HepG2 (cell line): Measurements from ENCODE around the gene MATN1. TPM values are rescaled to one million over a fixed set of nuclear protein-coding genes. Genes with fewer than 3 reads are reported as not detected.
A peak's percentile ranks its signal among the peaks of the same experiment; 100 is the strongest.

ENCODE experiments used
- ATAC-seq: fragments of 200-7000 bp; cut with Tn5 transposase; 3 replicates; pipeline ENCODE4 v1.9.1; 2020; ENCODE audit warnings: mild to moderate bottlenecking, moderate library complexity
- BruUV-seq: library from RNA; stranded (reverse); fragments of 400-500 nt; replicated peaks from 2 replicates; lab custom pipeline; 2021; lab: Mats Ljungman, UMichigan
- CTCF ChIA-PET: fragments of 300-600 bp; formaldehyde crosslinking; extraction: SDS; loops from one replicate; lab custom pipeline; 2021; ENCODE audit warnings: low total read pairs, inconsistent platforms, low intra/inter-chr PET ratio; lab: Yijun Ruan, JAX
- POLR2A ChIA-PET: fragments of 350-600 bp; sonication (Branson Sonifier 250); formaldehyde crosslinking; loops from one replicate; lab custom pipeline; 2020; ENCODE audit warnings: antibody characterized with exemption, inconsistent platforms; lab: Yijun Ruan, JAX
- DNase-seq: peaks from one replicate; pipeline ENCODE4 v3.0.0-alpha.2; 2015; ENCODE audit warnings: low spot score
- FAIRE-seq: peaks from 3 replicates; lab custom pipeline; 2011; peaks lifted over from hg19 to GRCh38; lab: Jason Lieb, UNC
- H2AFZ ChIP-seq: one replicate; pipeline ENCODE4 v1.6.1; 2011; ENCODE audit warnings: low read length, inconsistent platforms
- H3K27ac ChIP-seq: fragments of 300-600 bp; 3 replicates; pipeline ENCODE4 v1.8.0; 2011; ENCODE audit warnings: mixed run types, mild to moderate bottlenecking, mixed read lengths, low read length, inconsistent platforms; ENCODE audit not compliant: insufficient read depth; ENCODE audit errors: extremely low read length
- H3K27me3 ChIP-seq, 2 experiments: fragments of 200-600 bp in 1 of 2; 2 replicates in 1 of 2; 3 replicates in 1 of 2; pipeline versions ENCODE4 v1.6.0 to v1.8.0; 2011; ENCODE audit warnings: low read length in 2 of 2, mild to moderate bottlenecking in 2 of 2, moderate library complexity in 2 of 2, inconsistent platforms in 1 of 2; ENCODE audit not compliant: insufficient read depth in 2 of 2, control insufficient read depth in 1 of 2
- H3K36me3 ChIP-seq, 2 experiments: fragments of 200-600 bp in 1 of 2; replicated peaks in 1 of 2; 2 replicates in 1 of 2; 3 replicates in 1 of 2; pipeline versions ENCODE4 v1.5.1 to v1.8.0; 2011; ENCODE audit warnings: low read length in 2 of 2, inconsistent platforms in 1 of 2; ENCODE audit not compliant: insufficient read depth in 2 of 2, control insufficient read depth in 1 of 2
- H3K4me1 ChIP-seq: 2 replicates; pipeline ENCODE4 v1.5.1; 2012; ENCODE audit warnings: low read length, inconsistent platforms; ENCODE audit not compliant: insufficient read depth
- H3K4me2 ChIP-seq: 2 replicates; pipeline ENCODE4 v1.6.0; 2011; ENCODE audit warnings: low read depth, low read length, inconsistent platforms
- H3K4me3 ChIP-seq, 3 experiments: fragments of 200-600 bp in 1 of 3; sonication (generic), shearing (Covaris generic) in 1 of 3; replicated peaks in 1 of 3; 2 replicates each; pipeline ENCODE4 v1.5.1; 2011 to 2016; ENCODE audit warnings: low read length in 3 of 3, inconsistent platforms in 2 of 3, low read depth in 2 of 3, mild to moderate bottlenecking in 2 of 3, control low read depth in 1 of 3, mixed read lengths in 1 of 3; ENCODE audit not compliant: insufficient read depth in 1 of 3
- H3K79me2 ChIP-seq: one replicate; pipeline ENCODE4 v1.6.1; 2011; ENCODE audit warnings: low read length, inconsistent platforms; ENCODE audit not compliant: insufficient read depth
- H3K9ac ChIP-seq: 2 replicates; pipeline ENCODE4 v1.6.0; 2011; ENCODE audit warnings: mild to moderate bottlenecking, low read depth, low read length, inconsistent platforms; ENCODE audit not compliant: insufficient read depth
- H3K9me3 ChIP-seq: 2 replicates; pipeline ENCODE4 v1.5.1; 2012; ENCODE audit warnings: mild to moderate bottlenecking, low read length
- H4K20me1 ChIP-seq: 2 replicates; pipeline ENCODE4 v1.6.0; 2011; ENCODE audit warnings: inconsistent platforms, mild to moderate bottlenecking, low read length, moderate library complexity; ENCODE audit not compliant: insufficient read depth
- CREB1 ChIP-seq, 2 experiments: fragments of 450-650 bp in 1 of 2; IDR thresholded peaks; 2 replicates each; pipeline ENCODE4 v1.6.1; 2016 to 2017; ENCODE audit warnings: control low read depth in 1 of 2, mild to moderate bottlenecking in 1 of 2, missing compliant biosample characterization in 1 of 2, missing genetic modification characterization in 1 of 2
- HOXA5 ChIP-seq: sonication (generic); formaldehyde crosslinking; IDR thresholded peaks from 2 replicates; pipeline ENCODE4 v1.4.0; 2020; ENCODE audit warnings: missing genetic modification reagents
- ZKSCAN8 ChIP-seq: IDR thresholded peaks from 2 replicates; pipeline ENCODE4 v1.6.1; 2016; ENCODE audit warnings: borderline replicate concordance, missing genetic modification reagents, missing compliant biosample characterization
- WGBS: methylation state at CpG from one replicate; pipeline ENCODE4 v1.1.6; 2017; ENCODE audit warnings: low lambda C conversion rate; 5-methylcytosine and 5-hydroxymethylcytosine counted together
- in situ Hi-C: cut with HindIII; loops from 2 replicates; pipeline ENCODE4 v1.10.0; 2017; ENCODE audit warnings: low pct_unique_long_range_greater_than_20kb; ENCODE audit not compliant: extremely low pct_ligation_motif_present
- intact Hi-C: fragments of 100-400 bp; cut with micrococcal nuclease; formaldehyde crosslinking; loops from one replicate; pipeline ENCODE4 v1.10.0; 2022; ENCODE audit not compliant: unreplicated experiment
- polyA plus RNA-seq, 8 experiments: library from polyadenylated mRNA; depleted of rRNA in 3 of 8; stranded (reverse) in 7 of 8; unstranded in 1 of 8; fragments of >200 nt; fragmentation: Illumina TruSeq in 4 of 8; extraction: Trizol in 4 of 8; gene quantifications; 2 replicates each; pipeline versions ENCODE4 v1.2.1 to v1.2.3, GENCODE V29; 2011 to 2016; ENCODE audit warnings: low read depth in 4 of 8, missing spikeins in 1 of 8, mixed read lengths in 1 of 8; ENCODE audit not compliant: insufficient read depth in 1 of 8
- total RNA-seq, 5 experiments: library from RNA; depleted of rRNA; stranded (reverse); fragments of >200 nt; fragmentation: Illumina TruSeq; extraction: Trizol; gene quantifications; 2 replicates each; pipeline ENCODE4 v1.2.3, GENCODE V29; 2016; ENCODE audit warnings: low read depth in 1 of 5
- TF ChIP-seq, protein P1 (sequence below): sonication (generic); formaldehyde crosslinking; IDR thresholded peaks from 2 replicates; pipeline ENCODE4 v1.5.1; 2020; ENCODE audit warnings: mild to moderate bottlenecking, missing genetic modification reagents, moderate library complexity

MATN1 gene
- total and polyA plus RNA-seq, 2 of the 13 experiments (the other 11 are each of a cell fraction or from before 2014, with no cell fraction given) = 0.04 to 0.05 TPM

DNA sequence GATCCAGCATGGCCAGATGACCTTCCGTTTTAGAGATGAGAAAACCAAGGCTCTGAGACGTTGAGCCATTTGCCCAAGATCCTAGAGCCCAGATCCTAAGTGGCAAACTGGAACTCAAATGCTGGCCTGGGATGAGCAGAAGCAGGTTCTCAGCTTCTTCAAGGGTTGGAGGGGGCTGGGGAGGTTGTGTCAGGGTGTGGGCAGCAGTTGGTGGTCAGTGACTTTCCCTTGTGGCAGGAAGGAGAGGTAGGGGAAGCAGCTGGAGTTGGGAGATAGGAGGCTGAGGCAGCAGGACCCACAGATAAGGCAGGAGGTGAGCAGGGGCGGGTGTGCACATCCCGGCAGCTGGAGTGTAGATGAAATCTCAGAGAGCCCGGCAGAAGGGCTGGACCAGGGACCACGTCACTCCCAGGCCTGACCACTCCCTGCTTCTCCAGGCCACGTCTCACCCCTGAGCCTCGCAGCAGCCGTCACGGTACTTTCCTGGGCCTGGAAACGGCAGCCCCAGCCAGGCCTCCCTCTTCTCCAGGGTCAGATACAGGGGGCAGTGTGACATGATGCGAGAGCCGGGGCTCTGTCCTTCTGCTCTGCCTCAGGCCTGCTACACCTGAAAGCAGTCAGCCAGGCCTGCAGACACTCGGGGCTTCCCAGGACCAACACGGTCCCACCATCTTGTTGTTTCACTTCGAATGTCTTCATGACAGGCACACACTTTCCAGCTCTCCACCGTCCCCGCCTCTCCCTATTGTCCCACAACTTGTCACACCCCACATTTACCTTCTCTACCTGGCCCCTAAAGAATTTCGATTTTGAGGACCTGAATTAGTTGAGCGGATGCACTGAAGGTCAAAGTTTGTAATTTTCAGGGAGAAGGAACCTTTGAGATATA lies 45.7 kb upstream of the MATN1 start:
- no TSS peak for BruUV-seq

More for the DNA sequence above, 45.7 kb upstream of the MATN1 start:
- H3K9me3 ChIP-seq = no peaks in the 10 kb centered on the region
- TF ChIP-seq CREB1 (IDR thresholded peaks at IDR 0.05) = peak; percentile 14; the same call in 1 of the 2 replicates
- no peak for TF ChIP-seq CREB1 (CRISPR knock-in tag; IDR thresholded peaks at IDR 0.05)
- TF ChIP-seq, protein P1, sequence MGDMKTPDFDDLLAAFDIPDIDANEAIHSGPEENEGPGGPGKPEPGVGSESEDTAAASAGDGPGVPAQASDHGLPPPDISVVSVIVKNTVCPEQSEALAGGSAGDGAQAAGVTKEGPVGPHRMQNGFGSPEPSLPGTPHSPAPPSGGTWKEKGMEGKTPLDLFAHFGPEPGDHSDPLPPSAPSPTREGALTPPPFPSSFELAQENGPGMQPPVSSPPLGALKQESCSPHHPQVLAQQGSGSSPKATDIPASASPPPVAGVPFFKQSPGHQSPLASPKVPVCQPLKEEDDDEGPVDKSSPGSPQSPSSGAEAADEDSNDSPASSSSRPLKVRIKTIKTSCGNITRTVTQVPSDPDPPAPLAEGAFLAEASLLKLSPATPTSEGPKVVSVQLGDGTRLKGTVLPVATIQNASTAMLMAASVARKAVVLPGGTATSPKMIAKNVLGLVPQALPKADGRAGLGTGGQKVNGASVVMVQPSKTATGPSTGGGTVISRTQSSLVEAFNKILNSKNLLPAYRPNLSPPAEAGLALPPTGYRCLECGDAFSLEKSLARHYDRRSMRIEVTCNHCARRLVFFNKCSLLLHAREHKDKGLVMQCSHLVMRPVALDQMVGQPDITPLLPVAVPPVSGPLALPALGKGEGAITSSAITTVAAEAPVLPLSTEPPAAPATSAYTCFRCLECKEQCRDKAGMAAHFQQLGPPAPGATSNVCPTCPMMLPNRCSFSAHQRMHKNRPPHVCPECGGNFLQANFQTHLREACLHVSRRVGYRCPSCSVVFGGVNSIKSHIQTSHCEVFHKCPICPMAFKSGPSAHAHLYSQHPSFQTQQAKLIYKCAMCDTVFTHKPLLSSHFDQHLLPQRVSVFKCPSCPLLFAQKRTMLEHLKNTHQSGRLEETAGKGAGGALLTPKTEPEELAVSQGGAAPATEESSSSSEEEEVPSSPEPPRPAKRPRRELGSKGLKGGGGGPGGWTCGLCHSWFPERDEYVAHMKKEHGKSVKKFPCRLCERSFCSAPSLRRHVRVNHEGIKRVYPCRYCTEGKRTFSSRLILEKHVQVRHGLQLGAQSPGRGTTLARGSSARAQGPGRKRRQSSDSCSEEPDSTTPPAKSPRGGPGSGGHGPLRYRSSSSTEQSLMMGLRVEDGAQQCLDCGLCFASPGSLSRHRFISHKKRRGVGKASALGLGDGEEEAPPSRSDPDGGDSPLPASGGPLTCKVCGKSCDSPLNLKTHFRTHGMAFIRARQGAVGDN (CRISPR knock-in tag) = peak; percentile 24; the same call in 1 of the 2 replicates
- no peak for TF ChIP-seq ZKSCAN8 (CRISPR knock-in tag)
- TF ChIP-seq HOXA5 (CRISPR knock-in tag) = no peak
- ChIA-PET CTCF (no interaction called here), POLR2A (interaction anchor here (0.7 kb wide), 1 partner anchor 62 kb away, joined by 3 read pairs; no protein-coding TSS in a partner anchor)
- intact Hi-C loops = no loop called here
- DNase-seq (no peak), FAIRE-seq (no peak), ATAC-seq (peak; percentile 62)
- H3K36me3 ChIP-seq = no peaks in the 10 kb centered on the region
- no peaks in the 10 kb centered on the region for H3K79me2 ChIP-seq
- 32% methylated on average over 16 of the region's 20 CpGs for WGBS
- no peaks in the 10 kb centered on the region for H4K20me1 ChIP-seq
- no peak overlapping the region for H3K27ac ChIP-seq
- in situ Hi-C loops = no loop called here
- no peak overlapping the region for H2AFZ ChIP-seq
- H3K4me1 ChIP-seq = peaks cover 20% of the 10 kb centered on the region
- H3K27me3 ChIP-seq = peaks cover 0 to 8% of the 10 kb centered on the region in 2 experiments; a peak in 2 of 5 replicates
- H3K4me2 ChIP-seq = peak overlapping the region; percentile 10
- H3K4me3 ChIP-seq = no peak overlapping the region
- 0 out of 2 replicates have a peak overlapping the region, but pooled peaks have one; percentile 13 for H3K9ac ChIP-seq
